Activated gamma-delta T cell (primary cell): ENCODE measurements around the gene RMI2.

ENCODE experiments used
- DNase-seq: peaks from one replicate; lab custom pipeline; 2025; lab: John Stamatoyannopoulos, UW

Gene RMI2

DNA sequence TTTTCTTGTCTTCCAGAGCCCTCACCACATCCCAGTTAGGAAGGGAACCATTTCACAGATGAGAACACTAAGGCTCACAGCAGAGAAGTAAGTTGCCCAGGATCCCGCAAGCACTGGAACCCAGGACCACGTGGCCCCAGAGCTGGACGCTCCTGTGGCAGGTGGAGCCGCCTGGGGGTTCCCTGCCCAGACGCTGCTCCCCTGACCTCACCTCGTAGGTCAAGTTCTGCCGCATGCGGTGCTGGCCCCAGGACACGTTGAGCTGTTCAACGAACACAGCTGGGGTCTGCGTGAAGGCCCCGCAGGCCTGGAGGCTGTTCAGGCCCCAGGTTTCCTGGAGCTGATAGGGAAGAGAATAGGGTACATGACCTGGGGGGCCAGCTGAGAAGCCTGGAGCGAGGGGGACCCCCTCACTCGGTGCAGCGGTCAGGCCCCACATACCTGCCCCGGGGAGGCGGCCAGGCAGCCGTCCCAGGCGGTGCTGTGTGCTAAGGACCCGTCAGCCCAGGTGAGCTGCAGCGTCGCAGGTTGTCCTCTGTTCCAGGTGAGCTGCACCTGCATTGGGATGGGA, 54.1 kb downstream of the RMI2 start:
- DNase-seq: no peak

DNA sequence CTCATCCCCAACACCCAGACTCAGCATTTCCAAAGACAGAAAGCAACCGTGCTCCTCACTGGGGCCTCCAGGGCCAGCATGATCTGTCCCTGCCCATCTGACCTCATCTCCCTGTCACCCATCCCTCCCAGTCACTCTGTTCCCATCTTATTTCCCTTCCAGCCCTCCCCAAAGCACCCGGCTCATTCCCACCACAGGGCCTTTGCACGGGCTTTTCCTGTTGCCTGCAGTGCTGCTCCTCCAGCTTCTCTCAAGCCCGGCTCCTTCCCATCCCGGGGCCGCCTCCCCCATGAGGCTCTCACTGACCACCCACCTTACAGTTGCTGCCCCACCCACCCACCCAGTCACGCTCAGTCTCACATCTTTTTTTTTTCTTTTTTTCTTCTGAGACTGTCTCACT, 54.8 kb downstream of the RMI2 start:
- no peak for DNase-seq
